GM23338 (cell line): ENCODE data around the gene SASH1. TPM values are rescaled to one million over a fixed set of nuclear protein-coding genes. Genes with fewer than 3 reads are reported as not detected.

ENCODE experiments used
- ATAC-seq: fragments of 200-7000 bp; cut with Tn5 transposase; 3 replicates; pipeline ENCODE4 v1.9.1; 2020
- DNase-seq: peaks from one replicate; pipeline ENCODE4 v3.0.0-alpha.2; 2015; ENCODE audit warnings: low spot score
- H2AFZ ChIP-seq: fragments of 200-600 bp; sonication (generic); 2 replicates; pipeline ENCODE4 v1.8.0; 2016; ENCODE audit warnings: antibody characterized with exemption, mild to moderate bottlenecking, moderate library complexity
- H3F3A ChIP-seq: fragments of 200-600 bp; sonication (generic); replicated peaks from 2 replicates; pipeline ENCODE4 v1.8.0; 2017; ENCODE audit warnings: antibody characterized with exemption, mixed run types, low read depth
- H3K27ac ChIP-seq: fragments of 200-600 bp; sonication (generic); 2 replicates; pipeline ENCODE4 v1.6.1; 2016; ENCODE audit warnings: low read depth
- H3K27me3 ChIP-seq: fragments of 200-600 bp; sonication (generic); 2 replicates; pipeline ENCODE4 v1.8.0; 2016; ENCODE audit warnings: mild to moderate bottlenecking, mixed run types, moderate library complexity; ENCODE audit not compliant: insufficient read depth
- H3K36me3 ChIP-seq: fragments of 200-600 bp; sonication (generic); 2 replicates; pipeline ENCODE4 v1.8.0; 2016; ENCODE audit warnings: mild to moderate bottlenecking; ENCODE audit not compliant: insufficient read depth
- H3K4me1 ChIP-seq: fragments of 200-600 bp; sonication (generic); 2 replicates; pipeline ENCODE4 v1.8.0; 2016; ENCODE audit warnings: mild to moderate bottlenecking, moderate library complexity; ENCODE audit not compliant: insufficient read depth
- H3K4me2 ChIP-seq: fragments of 200-600 bp; sonication (generic); 2 replicates; pipeline ENCODE4 v1.7.1; 2017; ENCODE audit warnings: mixed run types
- H3K4me3 ChIP-seq: fragments of 200-600 bp; sonication (generic); 2 replicates; pipeline ENCODE4 v1.6.1; 2016; ENCODE audit warnings: mixed run types
- H3K79me2 ChIP-seq: fragments of 200-600 bp; sonication (generic); replicated peaks from 2 replicates; pipeline ENCODE4 v1.8.0; 2017; ENCODE audit warnings: mild to moderate bottlenecking; ENCODE audit not compliant: insufficient read depth
- H3K9me2 ChIP-seq: fragments of 200-600 bp; sonication (generic); 2 replicates; pipeline ENCODE4 v1.8.0; 2017; ENCODE audit not compliant: insufficient read depth
- H4K20me1 ChIP-seq: fragments of 200-600 bp; sonication (generic); replicated peaks from 2 replicates; pipeline ENCODE4 v1.8.0; 2017; ENCODE audit warnings: mild to moderate bottlenecking; ENCODE audit not compliant: insufficient read depth
- H3K27ac Mint-ChIP-seq: 2 replicates; pipeline ENCODE4 v1.8.0; 2020; ENCODE audit warnings: inconsistent platforms, mild to moderate bottlenecking, moderate library complexity, mixed read lengths
- H3K27me3 Mint-ChIP-seq: 3 replicates; pipeline ENCODE4 v1.8.0; 2022; ENCODE audit warnings: low read depth, mild to moderate bottlenecking, moderate library complexity, mixed read lengths, inconsistent platforms; ENCODE audit not compliant: insufficient read depth, poor library complexity
- H3K36me3 Mint-ChIP-seq: 3 replicates; pipeline ENCODE4 v1.8.0; 2021; ENCODE audit warnings: low read depth, mild to moderate bottlenecking, inconsistent platforms, moderate library complexity, mixed read lengths
- H3K4me1 Mint-ChIP-seq: 3 replicates; pipeline ENCODE4 v1.8.0; 2020; ENCODE audit warnings: mild to moderate bottlenecking, inconsistent platforms, mixed read lengths
- H3K4me3 Mint-ChIP-seq: 3 replicates; pipeline ENCODE4 v1.8.0; 2021; ENCODE audit warnings: moderate library complexity, mild to moderate bottlenecking, inconsistent platforms, mixed read lengths
- H3K9me3 Mint-ChIP-seq: 3 replicates; pipeline ENCODE4 v1.8.0; 2020; ENCODE audit warnings: moderate library complexity, mild to moderate bottlenecking, inconsistent platforms, mixed read lengths
- CREB1 ChIP-seq: fragments of 250-450 bp; sonication (Bioruptor Pico); IDR thresholded peaks from 2 replicates; pipeline ENCODE4 v1.5.0; 2020; ENCODE audit warnings: low read depth, mild to moderate bottlenecking, moderate library complexity
- CTCF ChIP-seq, 2 experiments: fragments of 200-600 bp in 1 of 2; sonication (generic) in 1 of 2; conservative IDR thresholded peaks; 2 replicates each; pipeline versions ENCODE4 v1.5.1 to v1.6.1; 2016 to 2017; ENCODE audit warnings: antibody characterized with exemption in 2 of 2, low read depth in 2 of 2, mild to moderate bottlenecking in 2 of 2, moderate library complexity in 1 of 2
- ETS1 ChIP-seq: IDR thresholded peaks from 2 replicates; pipeline ENCODE4 v1.6.1; 2016; ENCODE audit warnings: antibody characterized with exemption
- EZH2 ChIP-seq: fragments of 200-600 bp; sonication (generic); IDR thresholded peaks from one replicate; pipeline ENCODE4 v1.8.0; 2017; ENCODE audit warnings: antibody characterized with exemption, mild to moderate bottlenecking, low read depth; ENCODE audit not compliant: unreplicated experiment
- EZH2phosphoT487 ChIP-seq: fragments of 200-600 bp; sonication (generic); IDR thresholded peaks from one replicate; pipeline ENCODE4 v1.8.1; 2018; ENCODE audit warnings: antibody characterized with exemption; ENCODE audit not compliant: unreplicated experiment
- JUNB ChIP-seq: IDR thresholded peaks from one replicate; pipeline ENCODE4 v1.6.1; 2016; ENCODE audit warnings: antibody characterized with exemption; ENCODE audit not compliant: unreplicated experiment
- NANOG ChIP-seq: IDR thresholded peaks from 2 replicates; pipeline ENCODE4 v1.6.1; 2016; ENCODE audit warnings: antibody characterized with exemption, borderline replicate concordance
- POLR2AphosphoS5 ChIP-seq: IDR thresholded peaks from 2 replicates; pipeline ENCODE4 v1.6.1; 2016; ENCODE audit warnings: antibody characterized with exemption, low read depth
- REST ChIP-seq: IDR thresholded peaks from one replicate; pipeline ENCODE4 v1.6.1; 2018; ENCODE audit warnings: antibody characterized with exemption; ENCODE audit not compliant: unreplicated experiment
- STAT1 ChIP-seq: IDR thresholded peaks from one replicate; pipeline ENCODE4 v1.6.1; 2016; ENCODE audit warnings: antibody characterized with exemption; ENCODE audit not compliant: unreplicated experiment
- ZNF114 ChIP-seq: fragments of 250-450 bp; sonication (Bioruptor Pico); IDR thresholded peaks from 2 replicates; pipeline ENCODE4 v1.5.0; 2020; ENCODE audit warnings: mild to moderate bottlenecking, moderate library complexity
- ZNF331 ChIP-seq: fragments of 250-450 bp; sonication (Bioruptor Pico); IDR thresholded peaks from 2 replicates; pipeline ENCODE4 v1.5.0; 2020; ENCODE audit warnings: low read depth, mild to moderate bottlenecking, moderate library complexity
- ZNF462 ChIP-seq: fragments of 250-450 bp; sonication (Bioruptor Pico); IDR thresholded peaks from 2 replicates; pipeline ENCODE4 v1.5.0; 2020; ENCODE audit warnings: mild to moderate bottlenecking, moderate library complexity
- polyA plus RNA-seq: library from polyadenylated mRNA; unstranded; fragments of >200 nt; fragmentation: Nextera tagmentation; extraction: Ambion mirVana; gene quantifications from 2 replicates; pipeline ENCODE4 v1.2.1, GENCODE V29; 2016
- total RNA-seq: library from RNA; depleted of rRNA; stranded (reverse); fragments of >200 nt; shearing (Covaris generic); gene quantifications from 2 replicates; pipeline ENCODE4 v1.2.3, GENCODE V29; 2014

The SASH1 gene
- total and polyA plus RNA-seq, 2 experiments from 2014 or later = 8.2 to 30.2 TPM

- H3K9me3 Mint-ChIP-seq = no peaks in the 10 kb centered on the region
- ATAC-seq (no peak), DNase-seq (no peak)
- TF ChIP-seq ZNF331 (CRISPR knock-in tag) = no peak
- TF ChIP-seq ETS1 = no peak
- no peak for TF ChIP-seq NANOG
- TF ChIP-seq ZNF114 (CRISPR knock-in tag) = no peak
- TF ChIP-seq ZNF462 (CRISPR knock-in tag) = no peak
- no peak for TF ChIP-seq CREB1 (CRISPR knock-in tag)
- TF ChIP-seq CTCF (conservative IDR thresholded peaks at IDR 0.05; ENCODE audit: low read depth in 2 of 2) = no peak
- no peak for TF ChIP-seq REST
- TF ChIP-seq JUNB = no peak
- TF ChIP-seq EZH2phosphoT487 = no peak
- no peak for TF ChIP-seq POLR2AphosphoS5
- TF ChIP-seq STAT1 = no peak
- TF ChIP-seq EZH2 = no peak
- Histone ChIP-seq H3K4me2 (no peak overlapping the region), H3K9me2 (no peaks in the 10 kb centered on the region), H3K79me2 (0 out of 2 replicates have a peak, but pooled peaks cover 8% of the 10 kb centered on the region), H3K27ac (no peak overlapping the region), H3K4me3 (no peak overlapping the region), H4K20me1 (0 out of 2 replicates have a peak, but pooled peaks cover 7% of the 10 kb centered on the region), H3K4me1 (peaks cover 9% of the 10 kb centered on the region; the same call in 1 of the 2 replicates), H3K36me3 (no peaks in the 10 kb centered on the region), H3K27me3 (no peaks in the 10 kb centered on the region), H2AFZ (no peak overlapping the region), H3F3A (no peaks in the 10 kb centered on the region)
- H3K4me1 Mint-ChIP-seq = peaks cover 20% of the 10 kb centered on the region
- H3K4me3 Mint-ChIP-seq = no peak overlapping the region
- H3K27ac Mint-ChIP-seq = no peak overlapping the region
- H3K36me3 Mint-ChIP-seq = no peaks in the 10 kb centered on the region
- peaks cover 2% of the 10 kb centered on the region for H3K27me3 Mint-ChIP-seq
Observed at GRCh38 chr6:148460876-148461646, 118.4 kb downstream of the SASH1 start.
